ENCODE results near the gene RRP1. TPM values are rescaled to one million over a fixed set of nuclear protein-coding genes. Genes with fewer than 3 reads are reported as not detected.
"Not testable (repeated sequence)": the region's sequence is repeated elsewhere in the genome, so short reads cannot be mapped to it uniquely, and the experiment has no call there.

Gene RRP1
- total RNA-seq, 2 experiments from 2014 or later, result 50.3 to 55.0 TPM

DNA sequence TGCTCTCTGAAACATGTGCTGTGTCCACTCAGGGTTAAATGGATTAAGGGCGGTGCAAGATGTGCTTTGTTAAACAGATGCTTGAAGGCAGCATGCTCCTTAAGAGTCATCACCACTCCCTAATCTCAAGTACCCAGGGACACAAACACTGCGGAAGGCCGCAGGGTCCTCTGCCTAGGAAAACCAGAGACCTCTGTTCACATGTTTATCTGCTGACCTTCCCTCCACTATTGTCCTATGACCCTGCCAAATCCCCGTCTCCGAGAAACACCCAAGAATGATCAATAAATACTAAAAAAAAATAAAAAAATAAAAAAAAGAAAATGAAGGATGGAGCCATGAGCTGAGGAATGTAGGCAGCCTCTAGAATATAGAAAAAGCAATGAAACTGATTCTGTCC is 33.4 kb downstream of the RRP1 start:
- H3K27ac ChIP-seq (ENCODE audit: low read depth, low read length, poor library complexity, severe bottlenecking); H4K20me1 ChIP-seq (ENCODE audit: insufficient read depth, low read length); H3K9me2 ChIP-seq (ENCODE audit: insufficient read depth, low read length); H3K79me2 ChIP-seq (ENCODE audit: insufficient read depth, low read depth, low read length); H2AFZ ChIP-seq (ENCODE audit: low read length); DNase-seq (ENCODE audit: low spot score); H3K36me3 ChIP-seq (ENCODE audit: insufficient read depth, low read length); H3K4me2 ChIP-seq (ENCODE audit: low read length); H3K9me3 ChIP-seq (ENCODE audit: low read length); H3K4me3 ChIP-seq (ENCODE audit: low read depth, low read length, poor library complexity, severe bottlenecking); BruUV-seq (replicated peaks); intact Hi-C loops (cut with micrococcal nuclease; ENCODE audit: unreplicated experiment): not testable (repeated sequence)
- POLR2A ChIA-PET, result interaction anchor here (0.7 kb wide), 1 partner anchor 869 kb away, joined by 5 read pairs; no protein-coding TSS in a partner anchor
- H3K4me1 ChIP-seq (ENCODE audit: insufficient read depth, low read length, poor library complexity, severe bottlenecking), result peaks cover 16% of the 10 kb centered on the region
- CTCF ChIA-PET (ENCODE audit: unreplicated experiment), result interaction anchor here (0.6 kb wide), 1 partner anchor 198 kb away, joined by 3 read pairs; no protein-coding TSS in a partner anchor

DNA sequence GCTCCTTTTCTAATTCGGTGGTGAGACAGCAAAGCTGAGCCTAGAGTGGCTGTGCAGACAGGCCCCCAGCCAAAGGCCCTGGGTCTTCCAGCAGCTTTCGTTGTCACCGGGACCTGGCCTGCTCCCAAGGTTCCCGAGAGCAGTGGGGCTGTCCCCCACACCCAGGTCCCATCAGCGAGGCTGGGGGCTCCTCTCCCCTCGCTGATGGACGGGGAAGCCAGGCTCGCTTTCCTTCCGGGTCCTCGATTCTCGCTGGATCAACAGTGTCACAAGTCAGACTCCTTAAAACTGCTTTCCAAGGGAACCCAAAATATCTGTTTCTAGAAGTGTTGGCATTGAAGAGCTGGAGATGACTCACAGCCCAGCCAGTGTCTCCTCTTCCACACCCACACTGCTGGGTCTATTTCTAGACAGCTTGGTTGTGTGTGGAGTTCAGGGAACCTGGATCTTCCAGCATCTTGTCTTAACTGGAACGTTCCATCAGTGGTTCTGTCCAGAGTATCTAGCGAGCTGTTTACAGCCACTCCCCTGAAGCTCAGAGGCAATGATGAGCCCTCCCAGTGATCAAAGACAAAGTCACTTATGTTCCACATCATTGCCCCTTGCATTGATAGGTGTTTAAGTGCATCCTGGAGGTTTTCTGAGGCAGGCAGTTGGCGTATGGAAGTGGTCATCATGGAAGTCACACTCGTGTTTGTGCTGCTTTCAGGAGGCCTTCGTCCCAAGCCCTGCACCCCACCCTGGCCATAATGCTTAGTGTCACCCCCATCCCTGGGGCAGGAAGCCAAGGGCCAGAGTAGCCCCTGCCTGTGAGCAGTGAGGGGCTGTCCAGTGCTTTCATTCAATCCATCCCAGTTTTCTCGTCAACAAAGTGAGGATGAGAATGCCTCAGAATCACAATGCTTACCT is 35.2 kb downstream of the RRP1 start:
- Histone ChIP-seq H3K4me2 (ENCODE audit: low read length) (no peak overlapping the region), H3K4me1 (ENCODE audit: insufficient read depth, low read length, poor library complexity, severe bottlenecking) (no peaks in the 10 kb centered on the region), H3K36me3 (ENCODE audit: insufficient read depth, low read length) (no peaks in the 10 kb centered on the region), H3K27ac (ENCODE audit: low read depth, low read length, poor library complexity, severe bottlenecking) (no peak overlapping the region), H3K4me3 (ENCODE audit: low read depth, low read length, poor library complexity, severe bottlenecking) (no peak overlapping the region), H3K9me3 (ENCODE audit: low read length) (no peaks in the 10 kb centered on the region), H2AFZ (ENCODE audit: low read length) (no peak overlapping the region), H4K20me1 (ENCODE audit: insufficient read depth, low read length) (no peaks in the 10 kb centered on the region), H3K79me2 (ENCODE audit: insufficient read depth, low read depth, low read length) (no peaks in the 10 kb centered on the region), H3K9me2 (ENCODE audit: insufficient read depth, low read length) (no peaks in the 10 kb centered on the region)
- ChIA-PET POLR2A (no interaction called here), CTCF (ENCODE audit: unreplicated experiment) (no interaction called here)
- no TSS peak for BruUV-seq (replicated peaks)
- no peak for DNase-seq (ENCODE audit: low spot score)
- intact Hi-C loops (cut with micrococcal nuclease; ENCODE audit: unreplicated experiment), result no loop called here
- TF ChIP-seq EZH2phosphoT487 (IDR thresholded peaks at IDR 0.05; ENCODE audit: borderline replicate concordance, low read depth, low read length), result no peak

DNA sequence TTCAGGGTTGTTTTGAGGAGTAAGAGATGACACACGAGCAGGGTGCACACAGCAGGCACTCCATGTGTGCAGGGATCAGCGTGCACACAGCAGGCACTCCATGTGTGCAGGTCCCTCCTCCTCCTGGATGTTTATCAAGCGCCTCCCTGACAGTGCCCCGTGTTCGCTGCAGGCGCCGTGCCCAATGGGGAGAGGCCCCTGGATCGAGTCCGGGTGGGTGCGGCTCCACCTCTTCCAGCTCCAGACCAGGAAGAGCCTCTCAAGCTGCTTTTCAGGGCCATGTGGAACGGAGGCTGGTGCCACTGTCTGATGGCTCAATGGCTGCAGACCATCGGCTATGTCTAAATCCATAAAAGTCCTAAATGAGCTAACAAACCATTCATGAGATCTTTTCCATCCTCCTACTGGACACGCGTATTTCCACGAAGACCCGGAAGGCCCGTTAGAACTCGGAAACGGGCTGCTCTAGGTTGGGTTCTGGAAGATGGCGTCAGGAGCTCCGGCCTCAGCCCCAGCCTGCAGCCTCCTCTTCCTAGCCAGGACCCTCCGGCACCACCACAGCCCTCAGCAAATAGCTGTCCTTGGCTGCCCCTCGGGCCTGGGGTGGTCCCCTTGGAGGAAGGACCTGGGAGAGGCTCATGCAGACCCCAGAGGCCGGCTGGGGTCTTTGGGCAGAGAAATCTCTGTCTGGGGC is 36.0 kb downstream of the RRP1 start:
- intact Hi-C loops (cut with micrococcal nuclease; ENCODE audit: unreplicated experiment), result no loop called here
- Histone ChIP-seq H3K36me3 (ENCODE audit: insufficient read depth, low read length) (no peaks in the 10 kb centered on the region), H2AFZ (ENCODE audit: low read length) (no peak overlapping the region), H3K4me3 (ENCODE audit: low read depth, low read length, poor library complexity, severe bottlenecking) (no peak overlapping the region), H3K27ac (ENCODE audit: low read depth, low read length, poor library complexity, severe bottlenecking) (no peak overlapping the region), H3K9me3 (ENCODE audit: low read length) (no peaks in the 10 kb centered on the region), H3K79me2 (ENCODE audit: insufficient read depth, low read depth, low read length) (no peaks in the 10 kb centered on the region), H3K9me2 (ENCODE audit: insufficient read depth, low read length) (no peaks in the 10 kb centered on the region), H3K4me2 (ENCODE audit: low read length) (no peak overlapping the region), H4K20me1 (ENCODE audit: insufficient read depth, low read length) (no peaks in the 10 kb centered on the region), H3K4me1 (ENCODE audit: insufficient read depth, low read length, poor library complexity, severe bottlenecking) (no peaks in the 10 kb centered on the region)
- DNase-seq (ENCODE audit: low spot score), result no peak
- TF ChIP-seq, protein P1, sequence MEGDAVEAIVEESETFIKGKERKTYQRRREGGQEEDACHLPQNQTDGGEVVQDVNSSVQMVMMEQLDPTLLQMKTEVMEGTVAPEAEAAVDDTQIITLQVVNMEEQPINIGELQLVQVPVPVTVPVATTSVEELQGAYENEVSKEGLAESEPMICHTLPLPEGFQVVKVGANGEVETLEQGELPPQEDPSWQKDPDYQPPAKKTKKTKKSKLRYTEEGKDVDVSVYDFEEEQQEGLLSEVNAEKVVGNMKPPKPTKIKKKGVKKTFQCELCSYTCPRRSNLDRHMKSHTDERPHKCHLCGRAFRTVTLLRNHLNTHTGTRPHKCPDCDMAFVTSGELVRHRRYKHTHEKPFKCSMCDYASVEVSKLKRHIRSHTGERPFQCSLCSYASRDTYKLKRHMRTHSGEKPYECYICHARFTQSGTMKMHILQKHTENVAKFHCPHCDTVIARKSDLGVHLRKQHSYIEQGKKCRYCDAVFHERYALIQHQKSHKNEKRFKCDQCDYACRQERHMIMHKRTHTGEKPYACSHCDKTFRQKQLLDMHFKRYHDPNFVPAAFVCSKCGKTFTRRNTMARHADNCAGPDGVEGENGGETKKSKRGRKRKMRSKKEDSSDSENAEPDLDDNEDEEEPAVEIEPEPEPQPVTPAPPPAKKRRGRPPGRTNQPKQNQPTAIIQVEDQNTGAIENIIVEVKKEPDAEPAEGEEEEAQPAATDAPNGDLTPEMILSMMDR (conservative IDR thresholded peaks at IDR 0.05; ENCODE audit: low read length), result no peak
- TF ChIP-seq EZH2phosphoT487 (IDR thresholded peaks at IDR 0.05; ENCODE audit: borderline replicate concordance, low read depth, low read length), result no peak
- CTCF ChIA-PET (ENCODE audit: unreplicated experiment), result no interaction called here
- POLR2A ChIA-PET, result interaction anchor here (0.6 to 0.7 kb wide), 2 partner anchors 7 to 37 kb away, joined by 3 to 4 read pairs; no protein-coding TSS in a partner anchor
- no TSS peak for BruUV-seq (replicated peaks)

Measured in OCI-LY7 (cell line).